HG02623 (cell line): ENCODE measurements around the gene PGBD5.
"Not testable (repeated sequence)": the region's sequence is repeated elsewhere in the genome, so short reads cannot be mapped to it uniquely, and the experiment has no call there.

Source experiments
- ATAC-seq: cut with Tn5 transposase; IDR thresholded peaks from one replicate; pipeline ENCODE4 v1.9.1; 2021; ENCODE audit warnings: moderate library complexity; ENCODE audit not compliant: unreplicated experiment

Gene PGBD5

GRCh38 chr1:230426246-230427093, at the start of gene PGBD5:
TSS of gene PGBD5 (minus strand) at chr1:230426332. CDS start at chr1:230425928, 404 bp downstream.
- ATAC-seq = peak; percentile 81

GRCh38 chr1:230474924-230475323, 48.8 kb upstream of the PGBD5 start:
- not testable (repeated sequence) for ATAC-seq

- not testable (repeated sequence) for ATAC-seq
Measured at GRCh38 chr1:230470750-230471149, 44.6 kb upstream of the PGBD5 start.

- ATAC-seq = no peak
Measured at GRCh38 chr1:230469271-230469670, 43.1 kb upstream of the PGBD5 start.

- no peak for ATAC-seq
Measured at GRCh38 chr1:230465691-230466090, 39.6 kb upstream of the PGBD5 start.

GRCh38 chr1:230464671-230465070, 38.5 kb upstream of the PGBD5 start:
- ATAC-seq = no peak

- ATAC-seq = no peak
Measured at GRCh38 chr1:230463760-230464159, 37.6 kb upstream of the PGBD5 start.

- ATAC-seq = no peak
Measured at GRCh38 chr1:230463326-230463725, 37.2 kb upstream of the PGBD5 start.

GRCh38 chr1:230459465-230459864, 33.3 kb upstream of the PGBD5 start:
- no peak for ATAC-seq

- no peak for ATAC-seq
Measured at GRCh38 chr1:230458509-230458908, 32.4 kb upstream of the PGBD5 start.

GRCh38 chr1:230456478-230456877, 30.3 kb upstream of the PGBD5 start:
- ATAC-seq = no peak

GRCh38 chr1:230455291-230455690, 29.2 kb upstream of the PGBD5 start:
- no peak for ATAC-seq

- no peak for ATAC-seq
Measured at GRCh38 chr1:230453377-230453776, 27.2 kb upstream of the PGBD5 start.

- ATAC-seq = no peak
Measured at GRCh38 chr1:230441183-230442029, 15.3 kb upstream of the PGBD5 start.

- no peak for ATAC-seq
Measured at GRCh38 chr1:230435108-230435507, 9.0 kb upstream of the PGBD5 start.

GRCh38 chr1:230431527-230431926, 5.4 kb upstream of the PGBD5 start:
- no peak for ATAC-seq

GRCh38 chr1:230430499-230430898, 4.4 kb upstream of the PGBD5 start:
- ATAC-seq = no peak

- no peak for ATAC-seq
Measured at GRCh38 chr1:230429067-230429735, 3.1 kb upstream of the PGBD5 start.

GRCh38 chr1:230427981-230428380, 1.8 kb upstream of the PGBD5 start:
- ATAC-seq = no peak

GRCh38 chr1:230427094-230427876, 1.2 kb upstream of the PGBD5 start:
- ATAC-seq = no peak
